ENCODE data around the gene ZBTB21. TPM values are rescaled to one million over a fixed set of nuclear protein-coding genes. Genes with fewer than 3 reads are reported as not detected.

The ZBTB21 gene
- total and polyA plus RNA-seq, 2 of the 4 experiments (the other 2 are of a cell fraction) = 6.8 to 12.0 TPM

GRCh38 chr21:41965045-41965444 is 45.1 kb downstream of the ZBTB21 start:
- Histone ChIP-seq H3K27me3 (ENCODE audit: control insufficient read depth, insufficient read depth, low read length) (peaks cover 1% of the 10 kb centered on the region; the same call in 1 of the 2 replicates), H3K27ac (ENCODE audit: insufficient read depth, low read length) (no peak overlapping the region), H3K23ac (ENCODE audit: low read depth, low read length) (no peak overlapping the region), H3K56ac (ENCODE audit: extremely low read depth, insufficient read depth, low read length) (no peak overlapping the region), H4K8ac (ENCODE audit: low read depth in 2 of 2, low read length in 2 of 2) (no peak overlapping the region), H2AFZ (replicated peaks; ENCODE audit: low read length, poor library complexity) (no peak overlapping the region), H3K4ac (ENCODE audit: low read depth, low read length) (no peak overlapping the region), H3K79me1 (ENCODE audit: low read depth in 1 of 2, low read length in 2 of 2) (no peaks in the 10 kb centered on the region), H3K9me3 (ENCODE audit: control insufficient read depth, insufficient read depth, low read length) (no peaks in the 10 kb centered on the region), H4K5ac (ENCODE audit: low read depth, low read length) (no peak overlapping the region), H3K18ac (ENCODE audit: low read depth, low read length) (no peak overlapping the region), H3K4me3 (ENCODE audit: insufficient read depth, low read depth, low read length) (no peak overlapping the region), H3K4me1 (ENCODE audit: control insufficient read depth, insufficient read depth, low read length) (peaks cover 2% of the 10 kb centered on the region; the same call in 1 of the 2 replicates), H3K9ac (ENCODE audit: low read depth, low read length) (no peak overlapping the region), H2BK20ac (ENCODE audit: low read depth, low read length) (no peak overlapping the region), H2BK5ac (ENCODE audit: low read depth, low read length, poor library complexity, severe bottlenecking) (no peak overlapping the region), H2AK5ac (ENCODE audit: low read depth, low read length) (no peak overlapping the region), H3K9me1 (ENCODE audit: insufficient read depth, low read length) (peaks cover 5% of the 10 kb centered on the region; the same call in 1 of the 2 replicates), H2BK120ac (ENCODE audit: low read depth, low read length) (no peak overlapping the region), H2BK15ac (ENCODE audit: low read depth, low read length) (no peak overlapping the region), H3K36me3 (ENCODE audit: control insufficient read depth, insufficient read depth, low read length) (no peaks in the 10 kb centered on the region), H2AK9ac (replicated peaks; ENCODE audit: low read depth, low read length, poor library complexity) (no peak overlapping the region), H3K14ac (replicated peaks; ENCODE audit: low read depth, low read length) (no peak overlapping the region), H4K91ac (ENCODE audit: insufficient read depth, low read depth, low read length) (no peak overlapping the region), H4K20me1 (ENCODE audit: insufficient read depth, low read length) (no peaks in the 10 kb centered on the region), H3K4me2 (ENCODE audit: low read depth, low read length) (no peak overlapping the region)
- CTCF ChIA-PET = no interaction called here
- dilution Hi-C loops (cut with HindIII; ENCODE audit: low sequenced_read_pairs, unreplicated experiment) (no loop called here), in situ Hi-C loops (cut with MboI; ENCODE audit: low sequenced_read_pairs) (no loop called here), intact Hi-C loops (cut with micrococcal nuclease) (no loop called here)
- POLR2A ChIA-PET (ENCODE audit: unreplicated experiment) = no interaction called here
- 63% methylated on average over 2 of the region's 5 CpGs; no CpG with 5 or more reads in 1 of the 2 experiments for WGBS, 2 experiments (ENCODE audit: extremely low coverage in 2 of 2, insufficient read length in 1 of 2)
- ATAC-seq (ENCODE audit: low read depth) (no peak), DNase-seq (no peak)
- BruUV-seq (replicated peaks) = no TSS peak
- no peak for TF ChIP-seq CHD1 (IDR thresholded peaks at IDR 0.05; ENCODE audit: low read depth, low read length)
- no peak for TF ChIP-seq USF2 (IDR thresholded peaks at IDR 0.05; ENCODE audit: low read depth, low read length)
- no peak for TF ChIP-seq MAFK (IDR thresholded peaks at IDR 0.05; ENCODE audit: low read depth, low read length)
- no peak for TF ChIP-seq MXI1 (IDR thresholded peaks at IDR 0.05; ENCODE audit: borderline replicate concordance, low read depth, low read length)
- no peak for TF ChIP-seq RFX5 (IDR thresholded peaks at IDR 0.05; ENCODE audit: low read depth, low read length)
- no peak for TF ChIP-seq BHLHE40 (IDR thresholded peaks at IDR 0.05; ENCODE audit: low read depth, low read length)
- TF ChIP-seq CEBPB (IDR thresholded peaks at IDR 0.05; ENCODE audit: low read depth, low read length) = no peak
- TF ChIP-seq RAD21 (IDR thresholded peaks at IDR 0.05; ENCODE audit: low read length) = no peak
- no peak for TF ChIP-seq FOS (IDR thresholded peaks at IDR 0.05; ENCODE audit: low read depth, low read length)
- TF ChIP-seq SMC3 (IDR thresholded peaks at IDR 0.05; ENCODE audit: low read depth, low read length) = no peak
- no peak for TF ChIP-seq POLR2A (IDR thresholded peaks at IDR 0.05; ENCODE audit: low read depth, low read length)
- TF ChIP-seq MAZ (IDR thresholded peaks at IDR 0.05; ENCODE audit: borderline replicate concordance, low read depth, low read length) = no peak
- no peak for TF ChIP-seq NFE2L2 (IDR thresholded peaks at IDR 0.05; ENCODE audit: low read depth, low read length)
- TF ChIP-seq CTCF (conservative IDR thresholded peaks at IDR 0.05; ENCODE audit: low read depth, low read length) = no peak
